Loucy (cell line): ENCODE data around the gene HOXC13.

Experiments
- H2AFZ ChIP-seq: fragments of 200-600 bp; sonication (generic); 2 replicates; pipeline ENCODE4 v1.6.0; 2016; ENCODE audit warnings: antibody characterized with exemption, mild to moderate bottlenecking, low read length, moderate library complexity
- H3F3A ChIP-seq: fragments of 200-600 bp; 2 replicates; pipeline ENCODE4 v1.6.0; 2016; ENCODE audit warnings: antibody characterized with exemption, low read depth, mild to moderate bottlenecking
- H3K27me3 ChIP-seq: fragments of 200-600 bp; sonication (generic); 2 replicates; pipeline ENCODE4 v1.6.1; 2014; ENCODE audit warnings: low read length, mild to moderate bottlenecking; ENCODE audit not compliant: insufficient read depth, poor library complexity, severe bottlenecking
- H3K36me3 ChIP-seq: fragments of 200-600 bp; sonication (generic); 2 replicates; pipeline ENCODE4 v1.6.1; 2016; ENCODE audit warnings: low read length; ENCODE audit not compliant: insufficient read depth
- H3K4me1 ChIP-seq: fragments of 200-600 bp; sonication (generic); 2 replicates; pipeline ENCODE4 v1.5.1; 2014; ENCODE audit warnings: low read length, mild to moderate bottlenecking; ENCODE audit not compliant: insufficient read depth, poor library complexity, severe bottlenecking
- H3K4me2 ChIP-seq: fragments of 200-600 bp; sonication (generic); 2 replicates; pipeline ENCODE4 v1.6.0; 2014; ENCODE audit warnings: antibody characterized with exemption, low read length, low read depth, mild to moderate bottlenecking; ENCODE audit not compliant: poor library complexity, severe bottlenecking
- H3K4me3 ChIP-seq: fragments of 200-600 bp; sonication (generic); 2 replicates; pipeline ENCODE4 v1.5.1; 2014; ENCODE audit warnings: low read length, mild to moderate bottlenecking, mixed read lengths; ENCODE audit not compliant: poor library complexity, severe bottlenecking
- H3K79me2 ChIP-seq: fragments of 200-600 bp; sonication (generic); 2 replicates; pipeline ENCODE4 v1.6.1; 2014; ENCODE audit warnings: low read length; ENCODE audit not compliant: insufficient read depth
- H3K9ac ChIP-seq: fragments of 200-600 bp; sonication (generic); 2 replicates; pipeline ENCODE4 v1.6.0; 2014; ENCODE audit warnings: mild to moderate bottlenecking, low read depth, low read length, moderate library complexity; ENCODE audit not compliant: poor library complexity, severe bottlenecking
- H3K9me2 ChIP-seq: fragments of 200-600 bp; sonication (generic); replicated peaks from 2 replicates; pipeline ENCODE4 v1.6.1; 2016; ENCODE audit warnings: low read depth, low read length, mixed read lengths
- H3K9me3 ChIP-seq: fragments of 200-600 bp; sonication (generic); 2 replicates; pipeline ENCODE4 v1.6.1; 2014; ENCODE audit warnings: mild to moderate bottlenecking, antibody characterized with exemption, low read length, low read depth; ENCODE audit not compliant: insufficient read depth
- H4K20me1 ChIP-seq: fragments of 200-600 bp; sonication (generic); 2 replicates; pipeline ENCODE4 v1.6.0; 2014; ENCODE audit warnings: antibody characterized with exemption, low read length, mild to moderate bottlenecking; ENCODE audit not compliant: insufficient read depth, poor library complexity, severe bottlenecking
- EZH2phosphoT487 ChIP-seq: fragments of 200-600 bp; IDR thresholded peaks from 2 replicates; pipeline ENCODE4 v1.6.1; 2018; ENCODE audit warnings: antibody characterized with exemption, mild to moderate bottlenecking, moderate library complexity, borderline replicate concordance
- TF ChIP-seq, protein P1 (sequence below): fragments of 200-600 bp; sonication (generic); conservative IDR thresholded peaks from 2 replicates; pipeline ENCODE4 v1.5.1; 2014; ENCODE audit warnings: mild to moderate bottlenecking, antibody characterized with exemption, low read length

Gene HOXC13

DNA sequence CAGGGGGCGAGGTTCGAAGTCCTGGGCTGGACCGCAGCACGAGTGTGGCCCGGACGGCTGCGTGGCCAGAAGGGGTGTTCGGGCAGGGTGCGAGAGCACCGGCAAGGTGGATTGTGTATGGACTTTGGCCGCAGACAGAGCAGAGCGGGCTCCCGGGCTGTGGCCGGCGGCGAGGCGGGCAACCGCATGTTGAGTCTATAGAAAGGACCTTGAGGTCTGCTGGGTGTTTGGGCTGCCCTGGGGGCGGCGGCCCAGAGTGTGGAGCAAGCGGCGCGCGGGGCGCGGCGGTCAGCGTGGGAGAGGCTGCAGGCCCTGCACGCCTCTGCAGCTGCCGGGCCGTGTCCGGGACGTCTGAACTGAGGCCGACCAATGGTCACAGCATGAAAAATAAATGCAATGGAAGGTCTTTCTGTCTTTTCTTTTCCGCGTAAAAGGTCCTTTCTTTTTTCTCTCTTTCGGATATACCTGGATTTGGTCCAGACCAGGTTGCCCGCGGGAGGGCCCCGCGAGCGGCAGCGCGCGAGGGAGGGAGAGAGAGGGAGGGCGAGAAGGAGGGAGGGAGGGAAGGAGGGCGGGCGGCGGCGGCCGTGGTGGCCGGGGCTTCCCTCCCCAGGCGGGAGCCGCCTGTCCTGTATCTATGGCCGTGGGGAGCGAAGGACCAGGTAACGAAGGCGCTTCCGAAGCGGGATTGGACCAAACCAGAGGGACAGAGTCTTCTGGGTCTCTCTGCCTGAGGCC is 55.8 kb downstream of the HOXC13 start:
- peak overlapping the region; percentile 97 for H3K9ac ChIP-seq
- no peaks in the 10 kb centered on the region for H3K9me3 ChIP-seq
- H4K20me1 ChIP-seq, result peaks cover 4% of the 10 kb centered on the region
- no peak for TF ChIP-seq EZH2phosphoT487
- TF ChIP-seq, protein P1, sequence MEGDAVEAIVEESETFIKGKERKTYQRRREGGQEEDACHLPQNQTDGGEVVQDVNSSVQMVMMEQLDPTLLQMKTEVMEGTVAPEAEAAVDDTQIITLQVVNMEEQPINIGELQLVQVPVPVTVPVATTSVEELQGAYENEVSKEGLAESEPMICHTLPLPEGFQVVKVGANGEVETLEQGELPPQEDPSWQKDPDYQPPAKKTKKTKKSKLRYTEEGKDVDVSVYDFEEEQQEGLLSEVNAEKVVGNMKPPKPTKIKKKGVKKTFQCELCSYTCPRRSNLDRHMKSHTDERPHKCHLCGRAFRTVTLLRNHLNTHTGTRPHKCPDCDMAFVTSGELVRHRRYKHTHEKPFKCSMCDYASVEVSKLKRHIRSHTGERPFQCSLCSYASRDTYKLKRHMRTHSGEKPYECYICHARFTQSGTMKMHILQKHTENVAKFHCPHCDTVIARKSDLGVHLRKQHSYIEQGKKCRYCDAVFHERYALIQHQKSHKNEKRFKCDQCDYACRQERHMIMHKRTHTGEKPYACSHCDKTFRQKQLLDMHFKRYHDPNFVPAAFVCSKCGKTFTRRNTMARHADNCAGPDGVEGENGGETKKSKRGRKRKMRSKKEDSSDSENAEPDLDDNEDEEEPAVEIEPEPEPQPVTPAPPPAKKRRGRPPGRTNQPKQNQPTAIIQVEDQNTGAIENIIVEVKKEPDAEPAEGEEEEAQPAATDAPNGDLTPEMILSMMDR, result no peak
- no peaks in the 10 kb centered on the region for H3F3A ChIP-seq
- peaks cover 61% of the 10 kb centered on the region for H3K4me1 ChIP-seq
- H3K4me2 ChIP-seq, result peak overlapping the region; percentile 84
- peaks cover 47% of the 10 kb centered on the region for H3K79me2 ChIP-seq
- no peaks in the 10 kb centered on the region for H3K9me2 ChIP-seq
- H3K4me3 ChIP-seq, result peak overlapping the region; percentile 82
- no peak overlapping the region for H2AFZ ChIP-seq
- H3K36me3 ChIP-seq, result no peaks in the 10 kb centered on the region
- no peaks in the 10 kb centered on the region for H3K27me3 ChIP-seq

DNA sequence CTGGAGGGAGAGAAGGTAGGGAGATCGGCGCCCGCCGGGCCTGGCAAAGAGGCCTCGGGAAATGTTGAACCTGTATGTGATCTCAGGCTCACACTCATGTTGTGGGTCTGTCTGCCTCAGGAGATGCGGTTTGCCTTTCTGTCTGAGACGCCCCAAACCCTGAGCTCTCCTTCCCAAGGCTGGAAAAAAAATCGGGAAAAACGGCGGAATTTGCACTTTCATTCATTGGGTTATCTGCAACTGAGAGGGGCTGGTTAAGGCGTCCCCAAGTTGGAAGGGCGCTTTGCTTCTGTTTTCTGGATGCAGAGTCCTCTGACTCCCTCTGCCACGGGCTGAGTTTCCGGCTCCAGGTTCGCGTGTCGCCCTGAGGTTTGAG is 56.4 kb downstream of the HOXC13 start:
- Histone ChIP-seq H3K9me2 (no peaks in the 10 kb centered on the region), H3K4me3 (peak overlapping the region; percentile 82), H3F3A (no peaks in the 10 kb centered on the region), H2AFZ (peak overlapping the region; percentile 78), H3K4me2 (peak overlapping the region; percentile 84), H3K4me1 (peaks cover 56% of the 10 kb centered on the region), H3K27me3 (no peaks in the 10 kb centered on the region), H3K9me3 (no peaks in the 10 kb centered on the region), H3K79me2 (peaks cover 47% of the 10 kb centered on the region), H4K20me1 (peaks cover 4% of the 10 kb centered on the region), H3K9ac (peak overlapping the region; percentile 97), H3K36me3 (no peaks in the 10 kb centered on the region)
- no peak for TF ChIP-seq EZH2phosphoT487
- TF ChIP-seq, protein P1, result no peak

DNA sequence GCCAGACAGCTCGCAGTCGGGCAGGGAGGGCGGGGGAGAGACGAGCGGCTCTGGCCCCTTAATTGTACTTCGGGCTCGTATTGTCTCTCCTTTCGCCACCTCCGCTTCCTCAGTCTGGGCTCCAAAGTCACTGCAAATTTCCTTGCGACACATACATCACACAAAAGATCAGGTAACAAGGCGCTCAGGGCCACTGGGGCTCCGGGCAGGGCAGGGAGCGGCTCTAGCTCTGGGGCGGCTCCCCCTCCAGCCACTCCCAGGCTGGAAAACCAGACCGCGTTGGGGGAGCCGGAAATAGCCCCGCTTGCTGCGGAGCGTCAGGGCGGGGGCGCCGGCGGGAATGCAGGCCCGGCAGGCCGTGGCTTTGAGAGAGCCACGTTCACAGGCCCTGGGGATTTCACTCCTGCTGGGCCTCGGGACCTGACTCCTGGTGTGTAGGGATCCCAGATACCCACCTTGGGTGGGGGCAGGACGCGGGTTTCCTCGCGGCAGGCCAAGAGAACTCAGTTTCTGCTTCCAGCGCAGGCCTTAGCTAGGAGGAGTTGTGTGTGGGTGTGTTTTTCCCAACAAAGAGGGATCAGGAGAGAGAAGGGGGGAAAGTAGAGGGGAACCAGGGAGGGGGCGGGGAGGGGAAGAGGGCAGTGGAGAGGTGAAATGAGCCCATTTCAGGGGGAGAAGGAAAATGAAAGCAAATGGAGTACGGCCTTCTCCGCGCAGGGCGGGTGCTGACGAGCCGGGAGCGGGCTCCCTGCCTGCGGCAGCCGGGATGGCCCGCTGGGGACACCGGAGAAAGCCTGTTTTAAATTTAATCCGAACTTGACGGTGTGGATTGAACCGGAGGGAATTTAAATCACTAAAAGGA is 57.0 kb downstream of the HOXC13 start:
- TF ChIP-seq, protein P1, result no peak
- no peak for TF ChIP-seq EZH2phosphoT487
- Histone ChIP-seq H3K4me1 (peaks cover 50% of the 10 kb centered on the region), H3K9me2 (no peaks in the 10 kb centered on the region), H3K27me3 (no peaks in the 10 kb centered on the region), H3K36me3 (no peaks in the 10 kb centered on the region), H3K9me3 (no peaks in the 10 kb centered on the region), H4K20me1 (peaks cover 4% of the 10 kb centered on the region), H3F3A (no peaks in the 10 kb centered on the region), H3K4me2 (peak overlapping the region; percentile 84), H3K9ac (peak overlapping the region; percentile 97), H3K79me2 (peaks cover 47% of the 10 kb centered on the region), H3K4me3 (peak overlapping the region; percentile 82), H2AFZ (peak overlapping the region; percentile 78)
